Right renal cortex interstitium (tissue), 3 donors: ENCODE measurements around the gene ZNF419. TPM values are rescaled to one million over a fixed set of nuclear protein-coding genes. Genes with fewer than 3 reads are reported as not detected.

Experiments
- DNase-seq, 3 donors: peaks; one replicate each; pipeline ENCODE4 v3.0.0-alpha.2; 2013; ENCODE audit warnings: low read depth in 3 of 3, low spot score in 2 of 3
- polyA plus RNA-seq, 3 donors: library from polyadenylated mRNA; unstranded; fragments of 120-200 nt; gene quantifications; one replicate each; pipeline ENCODE4 v1.2.1, GENCODE V29; 2013; ENCODE audit not compliant: insufficient read length in 3 of 3

Gene ZNF419
- polyA plus RNA-seq, 3 donors: 19.1 to 27.7 (median 19.6) TPM

- peak; percentile 76 to 82 (median 81) for DNase-seq
Measured at GRCh38 chr19:57527136-57527881, 39.8 kb downstream of the ZNF419 start, which contains the start of gene ZNF549. TSS of gene ZNF549 (plus strand) at chr19:57527356. CDS start at chr19:57527574, 218 bp downstream.

GRCh38 chr19:57537953-57538547 lies 50.5 kb downstream of the ZNF419 start:
- DNase-seq: no peak

Other genes starting within 250 kb of the ZNF419 start
- 1 to 10 TPM; 5.2 to 6.2 (median 5.4) TPM for gene ZNF805, start 247.1 kb upstream of the ZNF419 start, polyA plus RNA-seq
- 1 to 10 TPM; 2.2 to 2.6 (median 2.3) TPM for gene ZNF460, start 207.3 kb upstream of the ZNF419 start, polyA plus RNA-seq
- 1 to 10 TPM; 9.0 to 9.2 (median 9.1) TPM for gene ZNF543, start 167.3 kb upstream of the ZNF419 start, polyA plus RNA-seq
- 10 to 100 TPM; 18.2 to 20.1 (median 19.2) TPM for gene ZNF304, start 136.5 kb upstream of the ZNF419 start, polyA plus RNA-seq
- gene TRAPPC2B, start 124.2 kb upstream of the ZNF419 start, polyA plus RNA-seq: 10 to 100 TPM; 15.6 to 19.3 (median 19.3) TPM
- gene ZNF547, start 124.2 kb upstream of the ZNF419 start, polyA plus RNA-seq: 1 to 10 TPM; 6.2 to 6.9 (median 6.8) TPM
- gene ZNF548, start 97.9 kb upstream of the ZNF419 start, polyA plus RNA-seq: 10 to 100 TPM; 18.7 to 24.2 (median 19.2) TPM
- gene ZNF17, start 76.6 kb upstream of the ZNF419 start, polyA plus RNA-seq: 10 to 100 TPM; 11.9 to 13.2 (median 12.0) TPM
- 10 to 100 TPM; 13.9 to 14.5 (median 14.0) TPM for gene ZNF749, start 52.4 kb upstream of the ZNF419 start, polyA plus RNA-seq
- gene VN1R1, start 30.6 kb upstream of the ZNF419 start, polyA plus RNA-seq: 1 to 10 TPM; 2.1 to 3.0 (median 2.4) TPM
- gene ZNF772, start 10.2 kb upstream of the ZNF419 start, polyA plus RNA-seq: 10 to 100 TPM; 20.6 to 23.9 (median 21.3) TPM
- gene ZNF773, start 12.2 kb downstream of the ZNF419 start, polyA plus RNA-seq: 10 to 100 TPM; 12.3 to 16.4 (median 14.0) TPM
- 10 to 100 TPM; 13.3 to 14.8 (median 13.3) TPM for gene ZNF549, start 39.6 kb downstream of the ZNF419 start, polyA plus RNA-seq
- gene ZNF550, start 72.1 kb downstream of the ZNF419 start, polyA plus RNA-seq: 10 to 100 TPM; 21.6 to 25.6 (median 23.6) TPM
- gene ZNF416, start 91.2 kb downstream of the ZNF419 start, polyA plus RNA-seq: 10 to 100 TPM; 10.5 to 11.1 (median 10.6) TPM
- gene ZIK1, start 96.4 kb downstream of the ZNF419 start, polyA plus RNA-seq: 10 to 100 TPM; 18.3 to 22.9 (median 21.1) TPM
- 1 to 10 TPM; 3.9 to 4.9 (median 4.9) TPM for gene ZNF530, start 112.1 kb downstream of the ZNF419 start, polyA plus RNA-seq
- gene ZNF134, start 126.5 kb downstream of the ZNF419 start, polyA plus RNA-seq: 10 to 100 TPM; 28.2 to 30.0 (median 28.5) TPM
- gene ZNF211, start 145.4 kb downstream of the ZNF419 start, polyA plus RNA-seq: 10 to 100 TPM; 36.7 to 40.3 (median 39.5) TPM
- under 1 TPM in 1 of 3 donors, not detected in 2; 0.06 TPM for gene ZSCAN4, start 181.2 kb downstream of the ZNF419 start, polyA plus RNA-seq
- gene ZNF551, start 194.2 kb downstream of the ZNF419 start, polyA plus RNA-seq: 10 to 100 TPM; 13.2 to 14.8 (median 13.5) TPM
- gene ZNF154, start 221.5 kb downstream of the ZNF419 start, polyA plus RNA-seq: 10 to 100 TPM; 24.1 to 27.6 (median 27.4) TPM
- 10 to 100 TPM; 20.7 to 21.4 (median 21.3) TPM for gene ZNF671, start 239.9 kb downstream of the ZNF419 start, polyA plus RNA-seq